Stimulated activated CD4-positive, alpha-beta T cell treated with anti-CD3 and anti-CD28 coated beads, Interleukin-4, amount 100 ng/mL, for 1 hour (primary cell): Measurements from ENCODE around the gene SLC25A28.

ENCODE experiments used
- DNase-seq: peaks from one replicate; pipeline ENCODE4 v3.0.0-alpha.2; 2020

The SLC25A28 gene

GRCh38 chr10:99619851-99620710 is at the start of gene SLC25A28:
Gene SLC25A28 (minus strand): TSS chr10:99620439. CDS start chr10:99620335, 104 bp downstream.
- DNase-seq, result peak; percentile 89

GRCh38 chr10:99667108-99667751 is 47.0 kb upstream of the SLC25A28 start:
- DNase-seq, result no peak

- no peak for DNase-seq
Measured at GRCh38 chr10:99665304-99665703, 45.1 kb upstream of the SLC25A28 start.

GRCh38 chr10:99661377-99661763 is 41.1 kb upstream of the SLC25A28 start:
- no peak for DNase-seq

- no peak for DNase-seq
Measured at GRCh38 chr10:99660662-99661376, 40.6 kb upstream of the SLC25A28 start.

- DNase-seq, result no peak
Measured at GRCh38 chr10:99659868-99660366, 39.7 kb upstream of the SLC25A28 start.

GRCh38 chr10:99659031-99659867 is 39.0 kb upstream of the SLC25A28 start, which contains the start of gene ENTPD7:
Gene ENTPD7 (plus strand): TSS chr10:99659509. CDS start chr10:99659957, 448 bp downstream.
- DNase-seq, result peak; percentile 91

GRCh38 chr10:99658622-99659030 is 38.4 kb upstream of the SLC25A28 start:
- peak; percentile 66 for DNase-seq

- no peak for DNase-seq
Measured at GRCh38 chr10:99656199-99657064, 36.2 kb upstream of the SLC25A28 start.

- DNase-seq, result no peak
Measured at GRCh38 chr10:99654390-99655175, 34.3 kb upstream of the SLC25A28 start.

GRCh38 chr10:99652800-99653390 is 32.7 kb upstream of the SLC25A28 start:
- DNase-seq, result no peak

- no peak for DNase-seq
Measured at GRCh38 chr10:99648717-99649116, 28.5 kb upstream of the SLC25A28 start.

GRCh38 chr10:99647601-99648151 is 27.4 kb upstream of the SLC25A28 start:
- no peak for DNase-seq

GRCh38 chr10:99633832-99634231 is 13.6 kb upstream of the SLC25A28 start:
- no peak for DNase-seq

GRCh38 chr10:99631496-99631895 is 11.3 kb upstream of the SLC25A28 start:
- DNase-seq, result no peak

- no peak for DNase-seq
Measured at GRCh38 chr10:99630991-99631390, 10.8 kb upstream of the SLC25A28 start.

GRCh38 chr10:99630433-99630832 is 10.2 kb upstream of the SLC25A28 start:
- no peak for DNase-seq

GRCh38 chr10:99629625-99629978 is 9.4 kb upstream of the SLC25A28 start:
- DNase-seq, result no peak

- DNase-seq, result no peak
Measured at GRCh38 chr10:99628923-99629624, 8.8 kb upstream of the SLC25A28 start.
